PFSK-1 (cell line): ENCODE measurements around the gene PIGL.

Source experiments
- FOXP2 ChIP-seq: optimal IDR thresholded peaks from 2 replicates; pipeline ENCODE3; 2011; ENCODE audit warnings: borderline replicate concordance, control low read depth, inconsistent platforms; ENCODE audit not compliant: insufficient read depth; ENCODE audit errors: extremely low read length, extremely low read depth
- POLR2AphosphoS5 ChIP-seq: IDR thresholded peaks from 2 replicates; pipeline ENCODE4 v1.6.1; 2012; ENCODE audit warnings: low read depth, mild to moderate bottlenecking, control low read depth, low read length, moderate library complexity
- SIN3A ChIP-seq: IDR thresholded peaks from 2 replicates; pipeline ENCODE4 v1.6.1; 2012; ENCODE audit warnings: mild to moderate bottlenecking, low read length, moderate library complexity, borderline replicate concordance; ENCODE audit not compliant: insufficient read depth
- TAF1 ChIP-seq: IDR thresholded peaks from 2 replicates; pipeline ENCODE4 v1.6.1; 2012; ENCODE audit warnings: low read length, control low read depth, borderline replicate concordance; ENCODE audit not compliant: insufficient read depth
- TF ChIP-seq, protein P1 (sequence below), 2 experiments: IDR thresholded peaks; 2 replicates each; pipeline versions ENCODE4 v1.6.1 to v1.8.0; 2011 to 2012; ENCODE audit warnings: low read depth in 2 of 2, low read length in 2 of 2, control low read depth in 1 of 2, inconsistent platforms in 1 of 2, mild to moderate bottlenecking in 1 of 2, moderate library complexity in 1 of 2; ENCODE audit not compliant: insufficient read depth in 1 of 2

PIGL gene

DNA sequence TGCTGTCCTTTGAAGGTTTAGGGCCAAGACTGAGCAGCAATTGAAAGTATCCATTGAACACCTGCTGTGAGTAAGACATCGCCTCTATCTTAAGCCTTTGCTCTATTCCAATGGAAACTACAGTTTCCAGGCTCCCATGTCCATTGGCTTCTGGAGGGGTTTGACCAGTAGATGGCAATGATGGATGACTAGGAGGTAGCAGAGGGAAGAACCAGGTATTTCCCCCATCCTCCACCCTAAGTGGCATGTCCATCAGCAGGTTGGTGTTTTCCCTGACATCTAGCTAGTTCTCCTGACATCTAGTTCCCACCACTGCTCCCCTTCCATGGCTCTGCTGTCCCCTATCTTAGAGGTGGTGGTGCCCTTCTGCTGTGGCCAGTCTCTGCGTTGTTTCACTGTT is 77.5 kb downstream of the PIGL start:
- TF ChIP-seq SIN3A, result no peak
- no peak for TF ChIP-seq POLR2AphosphoS5
- TF ChIP-seq, protein P1, sequence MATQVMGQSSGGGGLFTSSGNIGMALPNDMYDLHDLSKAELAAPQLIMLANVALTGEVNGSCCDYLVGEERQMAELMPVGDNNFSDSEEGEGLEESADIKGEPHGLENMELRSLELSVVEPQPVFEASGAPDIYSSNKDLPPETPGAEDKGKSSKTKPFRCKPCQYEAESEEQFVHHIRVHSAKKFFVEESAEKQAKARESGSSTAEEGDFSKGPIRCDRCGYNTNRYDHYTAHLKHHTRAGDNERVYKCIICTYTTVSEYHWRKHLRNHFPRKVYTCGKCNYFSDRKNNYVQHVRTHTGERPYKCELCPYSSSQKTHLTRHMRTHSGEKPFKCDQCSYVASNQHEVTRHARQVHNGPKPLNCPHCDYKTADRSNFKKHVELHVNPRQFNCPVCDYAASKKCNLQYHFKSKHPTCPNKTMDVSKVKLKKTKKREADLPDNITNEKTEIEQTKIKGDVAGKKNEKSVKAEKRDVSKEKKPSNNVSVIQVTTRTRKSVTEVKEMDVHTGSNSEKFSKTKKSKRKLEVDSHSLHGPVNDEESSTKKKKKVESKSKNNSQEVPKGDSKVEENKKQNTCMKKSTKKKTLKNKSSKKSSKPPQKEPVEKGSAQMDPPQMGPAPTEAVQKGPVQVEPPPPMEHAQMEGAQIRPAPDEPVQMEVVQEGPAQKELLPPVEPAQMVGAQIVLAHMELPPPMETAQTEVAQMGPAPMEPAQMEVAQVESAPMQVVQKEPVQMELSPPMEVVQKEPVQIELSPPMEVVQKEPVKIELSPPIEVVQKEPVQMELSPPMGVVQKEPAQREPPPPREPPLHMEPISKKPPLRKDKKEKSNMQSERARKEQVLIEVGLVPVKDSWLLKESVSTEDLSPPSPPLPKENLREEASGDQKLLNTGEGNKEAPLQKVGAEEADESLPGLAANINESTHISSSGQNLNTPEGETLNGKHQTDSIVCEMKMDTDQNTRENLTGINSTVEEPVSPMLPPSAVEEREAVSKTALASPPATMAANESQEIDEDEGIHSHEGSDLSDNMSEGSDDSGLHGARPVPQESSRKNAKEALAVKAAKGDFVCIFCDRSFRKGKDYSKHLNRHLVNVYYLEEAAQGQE (IDR thresholded peaks at IDR 0.05; ENCODE audit: insufficient read depth in 1 of 2, low read depth in 2 of 2, low read length in 2 of 2), result no peak
- no peak for TF ChIP-seq TAF1
- TF ChIP-seq FOXP2, result no peak

DNA sequence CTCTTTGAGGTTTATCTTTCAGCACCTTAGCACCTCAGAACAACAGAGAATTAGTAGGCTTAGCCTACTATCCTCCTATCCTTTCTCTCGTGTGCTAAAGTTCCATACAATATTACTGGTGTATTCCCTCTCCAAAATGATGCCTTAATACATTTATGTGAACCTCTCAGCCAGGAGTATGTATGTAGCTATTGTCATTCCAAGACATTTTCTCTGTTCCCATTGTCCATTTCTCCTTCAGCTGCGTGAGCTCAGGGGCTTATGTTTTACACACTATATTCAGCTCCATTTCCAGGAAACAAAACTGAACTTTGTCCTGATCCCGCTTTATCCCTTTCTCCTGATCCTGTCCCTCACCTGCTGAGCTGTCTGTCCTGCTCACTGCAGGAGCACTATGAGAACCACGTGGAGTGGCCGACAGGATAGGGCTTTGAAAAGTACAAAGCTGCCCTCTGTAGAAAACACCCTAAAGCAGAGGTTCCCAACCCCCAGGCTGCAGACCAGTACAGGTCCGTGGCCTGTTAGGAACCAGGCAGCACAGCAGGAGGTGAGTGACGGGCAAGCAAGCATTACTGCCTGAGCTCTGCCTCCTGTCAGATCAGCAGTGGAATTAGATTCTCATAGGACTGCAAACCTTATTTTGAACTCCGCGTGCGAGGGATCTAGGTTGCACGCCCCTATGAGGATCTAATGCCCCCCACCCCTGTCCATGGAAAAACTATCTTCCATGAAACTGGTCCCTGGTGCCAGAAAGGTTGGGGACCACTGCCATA is 80.5 kb downstream of the PIGL start:
- TF ChIP-seq POLR2AphosphoS5, result no peak
- no peak for TF ChIP-seq FOXP2
- TF ChIP-seq TAF1, result no peak
- TF ChIP-seq, protein P1 (IDR thresholded peaks at IDR 0.05; ENCODE audit: insufficient read depth in 1 of 2, low read depth in 2 of 2, low read length in 2 of 2), result no peak
- no peak for TF ChIP-seq SIN3A

DNA sequence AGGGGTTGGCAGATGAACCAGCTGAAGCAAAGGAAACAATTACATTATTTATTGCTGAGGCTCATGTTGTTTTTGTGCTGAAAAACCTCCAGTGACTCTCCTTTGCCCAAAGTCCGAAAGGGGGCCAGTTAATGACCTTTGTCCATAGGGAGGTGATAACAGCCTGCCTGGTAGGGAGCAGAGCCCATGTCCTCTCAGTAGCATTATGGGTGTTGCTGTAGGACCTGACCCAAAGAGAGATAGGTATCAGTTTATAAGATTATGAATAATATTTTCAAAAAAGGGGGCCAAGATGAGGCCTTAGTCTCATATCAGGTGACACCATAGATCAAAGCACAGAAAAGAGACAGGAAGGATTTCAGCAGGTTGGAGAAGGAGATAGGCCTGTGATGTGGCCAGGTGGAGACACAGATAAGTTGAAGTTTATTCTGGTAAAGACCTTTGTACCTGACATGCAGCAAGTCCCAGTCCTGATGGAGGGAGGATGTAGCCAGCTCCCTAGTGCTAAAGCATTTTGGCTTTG is 81.2 kb downstream of the PIGL start:
- no peak for TF ChIP-seq TAF1
- no peak for TF ChIP-seq FOXP2
- TF ChIP-seq SIN3A, result no peak
- no peak for TF ChIP-seq POLR2AphosphoS5
- TF ChIP-seq, protein P1 (IDR thresholded peaks at IDR 0.05; ENCODE audit: insufficient read depth in 1 of 2, low read depth in 2 of 2, low read length in 2 of 2), result no peak

DNA sequence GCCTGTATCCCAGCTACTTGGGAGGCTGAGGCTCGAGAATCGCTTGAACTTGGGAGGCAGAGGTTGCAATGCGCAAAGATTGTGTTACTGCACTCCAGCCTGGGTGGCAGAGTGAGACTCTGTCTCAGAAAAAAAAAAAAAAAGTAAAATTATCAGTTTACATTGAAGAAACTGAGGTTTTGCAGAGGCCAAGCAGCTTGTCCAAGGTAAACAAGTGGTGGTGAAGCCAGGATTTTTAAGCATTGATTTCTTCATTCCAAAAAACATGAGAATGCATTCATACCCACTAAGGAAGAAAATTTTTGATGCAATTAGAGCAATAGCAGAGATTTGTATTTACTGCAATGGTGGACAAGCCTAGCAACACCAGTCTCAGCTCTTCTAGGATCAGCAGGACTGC is 83.5 kb downstream of the PIGL start:
- TF ChIP-seq FOXP2, result no peak

DNA sequence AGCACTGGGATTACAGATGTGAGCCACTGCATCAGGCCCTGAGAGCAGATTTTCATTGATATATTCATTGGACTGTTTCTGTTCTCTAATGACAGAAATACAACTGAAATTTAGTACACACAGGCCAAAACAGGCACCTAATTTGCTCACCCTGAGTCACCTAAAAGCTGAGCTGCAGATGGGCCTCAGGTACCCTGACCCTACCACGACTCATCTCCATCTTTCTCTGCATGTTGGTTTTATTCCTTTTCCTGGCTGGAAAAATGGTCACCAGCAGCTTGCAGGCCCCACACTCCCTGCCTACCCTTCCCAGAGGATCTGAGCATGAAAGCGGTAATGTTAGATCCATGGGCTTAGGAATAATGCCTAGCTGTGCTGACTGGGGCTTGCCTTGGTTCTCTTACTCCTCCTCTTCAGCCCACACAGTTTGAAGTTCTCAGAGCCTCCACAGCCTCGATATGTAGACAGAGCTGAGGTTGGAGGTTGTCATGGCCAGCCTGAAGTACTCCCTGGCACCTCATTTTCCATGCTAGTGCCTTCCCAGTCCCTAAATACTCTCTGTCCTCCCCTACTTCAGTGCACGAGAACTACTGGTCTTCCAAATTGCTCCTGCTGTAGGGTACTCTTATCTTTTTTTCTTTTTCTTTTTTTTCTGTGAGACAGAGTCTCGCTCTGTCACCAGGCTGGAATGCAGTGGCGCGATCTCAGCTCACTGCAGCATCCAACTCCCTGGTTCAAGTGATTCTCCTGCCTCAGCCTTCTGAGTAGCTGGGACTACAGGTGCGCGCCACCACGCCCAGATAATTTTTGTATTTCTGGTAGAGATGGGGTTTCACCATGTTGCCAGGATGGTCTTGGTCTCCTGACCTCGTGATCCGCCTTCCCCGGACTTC is 85.2 kb downstream of the PIGL start:
- no peak for TF ChIP-seq FOXP2
- TF ChIP-seq, protein P1 (IDR thresholded peaks at IDR 0.05; ENCODE audit: insufficient read depth in 1 of 2, low read depth in 2 of 2, low read length in 2 of 2), result no peak
- TF ChIP-seq POLR2AphosphoS5, result no peak
- no peak for TF ChIP-seq SIN3A
- no peak for TF ChIP-seq TAF1
